PC-9 (cell line): Measurements from ENCODE around the gene GNG13. TPM values are rescaled to one million over a fixed set of nuclear protein-coding genes. Genes with fewer than 3 reads are reported as not detected.

Experiments
- BruUV-seq: library from RNA; stranded (reverse); fragments of 400-500 nt; replicated peaks from 2 replicates; lab custom pipeline; 2021; lab: Mats Ljungman, UMichigan
- CTCF ChIA-PET: fragments of 300-600 bp; sonication (Branson Sonifier 250); formaldehyde crosslinking; loops from one replicate; lab custom pipeline; 2022; ENCODE audit warnings: antibody characterized with exemption; lab: Charles Lee
- POLR2A ChIA-PET: fragments of 300-600 bp; sonication (Branson Sonifier 250); formaldehyde crosslinking; loops from one replicate; lab custom pipeline; 2022; ENCODE audit warnings: antibody characterized with exemption; ENCODE audit not compliant: unreplicated experiment; lab: Charles Lee
- DNase-seq, 2 experiments: peaks; one replicate each; pipeline versions ENCODE4 v3.0.0 to v3.0.0-alpha.2; 2015 to 2022; ENCODE audit warnings: mixed read lengths in 1 of 2
- H2AFZ ChIP-seq: fragments of 200-600 bp; sonication (generic); 2 replicates; pipeline ENCODE4 v1.8.1; 2017; ENCODE audit warnings: antibody characterized with exemption
- H3F3A ChIP-seq: fragments of 200-600 bp; sonication (generic); 2 replicates; pipeline ENCODE4 v1.8.1; 2017; ENCODE audit warnings: antibody characterized with exemption, mild to moderate bottlenecking, low read depth; ENCODE audit not compliant: insufficient read depth
- H3K27ac ChIP-seq: fragments of 200-600 bp; sonication (generic); 2 replicates; pipeline ENCODE4 v1.6.1; 2016; ENCODE audit warnings: mixed run types
- H3K27me3 ChIP-seq: fragments of 200-600 bp; sonication (generic); 2 replicates; pipeline ENCODE4 v1.6.1; 2016; ENCODE audit warnings: low read depth, mixed run types; ENCODE audit not compliant: insufficient read depth
- H3K36me3 ChIP-seq: fragments of 200-600 bp; sonication (generic); 2 replicates; pipeline ENCODE4 v1.6.1; 2016; ENCODE audit warnings: low read depth, mixed run types
- H3K4me1 ChIP-seq: fragments of 200-600 bp; sonication (generic); replicated peaks from 2 replicates; pipeline ENCODE4 v1.6.1; 2016; ENCODE audit warnings: mixed run types; ENCODE audit not compliant: insufficient read depth
- H3K4me2 ChIP-seq: fragments of 200-600 bp; sonication (generic); 2 replicates; pipeline ENCODE4 v1.6.1; 2017; ENCODE audit warnings: mixed run types
- H3K4me3 ChIP-seq: fragments of 200-600 bp; sonication (generic); 2 replicates; pipeline ENCODE4 v1.6.1; 2016; ENCODE audit warnings: mixed run types
- H3K79me2 ChIP-seq: fragments of 200-600 bp; sonication (generic); 2 replicates; pipeline ENCODE4 v1.6.1; 2017; ENCODE audit warnings: low read depth, mixed run types
- H3K9me2 ChIP-seq: fragments of 200-600 bp; sonication (generic); 2 replicates; pipeline ENCODE4 v1.8.1; 2017; ENCODE audit warnings: mild to moderate bottlenecking; ENCODE audit not compliant: insufficient read depth
- H3K9me3 ChIP-seq: fragments of 200-600 bp; sonication (generic); 2 replicates; pipeline ENCODE4 v1.8.1; 2016; ENCODE audit warnings: low read depth; ENCODE audit not compliant: insufficient read depth
- H4K20me1 ChIP-seq: fragments of 200-600 bp; sonication (generic); 2 replicates; pipeline ENCODE4 v1.8.1; 2017; ENCODE audit not compliant: insufficient read depth
- CTCF ChIP-seq: fragments of 200-600 bp; sonication (generic); conservative IDR thresholded peaks from 2 replicates; pipeline ENCODE4 v1.6.1; 2017; ENCODE audit warnings: mixed run types, antibody characterized with exemption, mild to moderate bottlenecking, moderate library complexity
- EZH2 ChIP-seq: fragments of 200-600 bp; sonication (generic); IDR thresholded peaks from 2 replicates; pipeline ENCODE4 v1.8.0; 2017; ENCODE audit warnings: antibody characterized with exemption, low read depth
- intact Hi-C: fragments of 100-400 bp; cut with micrococcal nuclease; formaldehyde crosslinking; loops from one replicate; pipeline ENCODE4 v1.10.0; 2022; ENCODE audit not compliant: unreplicated experiment
- total RNA-seq: library from RNA; stranded (reverse); gene quantifications from 2 replicates; pipeline ENCODE4 v1.2.3, GENCODE V29; 2021

The GNG13 gene
- total RNA-seq, 1 experiment from 2014 or later, result not detected

GRCh38 chr16:766820-767640 lies 33.5 kb downstream of the GNG13 start:
- H3K4me2 ChIP-seq, result no peak overlapping the region
- CTCF ChIA-PET, result no interaction called here
- H3K4me3 ChIP-seq, result no peak overlapping the region
- no peak overlapping the region for H2AFZ ChIP-seq
- no peak for DNase-seq
- no peaks in the 10 kb centered on the region for H3K79me2 ChIP-seq
- H3K27ac ChIP-seq, result no peak overlapping the region
- no peak for TF ChIP-seq CTCF
- no peak for TF ChIP-seq EZH2
- POLR2A ChIA-PET, result no interaction called here
- H3K36me3 ChIP-seq, result no peaks in the 10 kb centered on the region
- peaks cover 4% of the 10 kb centered on the region; the same call in 1 of the 2 replicates for H3F3A ChIP-seq
- no peaks in the 10 kb centered on the region for H3K9me2 ChIP-seq
- H4K20me1 ChIP-seq, result no peaks in the 10 kb centered on the region
- H3K27me3 ChIP-seq, result no peaks in the 10 kb centered on the region
- H3K9me3 ChIP-seq, result no peaks in the 10 kb centered on the region
- no peaks in the 10 kb centered on the region for H3K4me1 ChIP-seq
- intact Hi-C loops, result no loop called here
- no TSS peak for BruUV-seq

- Histone ChIP-seq H3F3A (peaks cover 4% of the 10 kb centered on the region; the same call in 1 of the 2 replicates), H3K27ac (no peak overlapping the region), H3K79me2 (no peaks in the 10 kb centered on the region), H3K9me2 (no peaks in the 10 kb centered on the region), H3K36me3 (no peaks in the 10 kb centered on the region), H3K4me1 (peaks cover 4% of the 10 kb centered on the region), H4K20me1 (no peaks in the 10 kb centered on the region), H3K4me2 (no peak overlapping the region), H3K27me3 (no peaks in the 10 kb centered on the region), H3K9me3 (no peaks in the 10 kb centered on the region), H3K4me3 (no peak overlapping the region), H2AFZ (no peak overlapping the region)
- ChIA-PET CTCF (no interaction called here), POLR2A (no interaction called here)
- no peak for TF ChIP-seq CTCF
- TF ChIP-seq EZH2, result no peak
- no peak for DNase-seq
- BruUV-seq, result no TSS peak
- intact Hi-C loops, result no loop called here
Measured at GRCh38 chr16:766008-766819, 34.3 kb downstream of the GNG13 start.

DNA sequence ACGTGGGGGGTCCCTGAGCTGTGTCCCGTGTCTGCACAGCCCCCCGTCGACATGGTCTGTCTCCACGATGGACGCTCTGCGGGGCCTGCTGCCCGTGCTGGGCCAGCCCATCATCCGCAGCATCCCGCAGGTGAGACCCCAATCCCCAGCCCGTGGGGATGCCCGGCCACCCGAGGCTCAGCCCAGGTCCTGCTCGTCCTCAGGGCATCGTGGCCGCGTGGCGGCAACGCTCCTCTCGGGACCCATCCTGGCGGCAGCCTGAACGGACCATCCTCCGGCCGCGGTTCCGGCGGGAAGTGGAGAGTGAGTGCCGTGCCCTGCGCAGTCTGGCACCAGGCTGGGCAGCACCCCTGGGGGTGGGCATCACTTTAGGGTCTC lies 35.1 kb downstream of the GNG13 start:
- Histone ChIP-seq H2AFZ (no peak overlapping the region), H3K36me3 (no peaks in the 10 kb centered on the region), H3K27me3 (no peaks in the 10 kb centered on the region), H3K27ac (no peak overlapping the region), H3K4me1 (peaks cover 11% of the 10 kb centered on the region), H4K20me1 (no peaks in the 10 kb centered on the region), H3K9me3 (no peaks in the 10 kb centered on the region), H3K9me2 (no peaks in the 10 kb centered on the region), H3K4me3 (no peak overlapping the region), H3K79me2 (no peaks in the 10 kb centered on the region), H3F3A (peaks cover 4% of the 10 kb centered on the region; the same call in 1 of the 2 replicates), H3K4me2 (no peak overlapping the region)
- no TSS peak for BruUV-seq
- DNase-seq, result no peak
- ChIA-PET POLR2A (no interaction called here), CTCF (no interaction called here)
- TF ChIP-seq CTCF (no peak), EZH2 (no peak)
- intact Hi-C loops, result no loop called here
